ENCODE measurements around the gene POFUT2. TPM values are rescaled to one million over a fixed set of nuclear protein-coding genes. Genes with fewer than 3 reads are reported as not detected.

Gene POFUT2
- total RNA-seq, 2 experiments from 2014 or later, result 14.4 to 15.9 TPM

DNA sequence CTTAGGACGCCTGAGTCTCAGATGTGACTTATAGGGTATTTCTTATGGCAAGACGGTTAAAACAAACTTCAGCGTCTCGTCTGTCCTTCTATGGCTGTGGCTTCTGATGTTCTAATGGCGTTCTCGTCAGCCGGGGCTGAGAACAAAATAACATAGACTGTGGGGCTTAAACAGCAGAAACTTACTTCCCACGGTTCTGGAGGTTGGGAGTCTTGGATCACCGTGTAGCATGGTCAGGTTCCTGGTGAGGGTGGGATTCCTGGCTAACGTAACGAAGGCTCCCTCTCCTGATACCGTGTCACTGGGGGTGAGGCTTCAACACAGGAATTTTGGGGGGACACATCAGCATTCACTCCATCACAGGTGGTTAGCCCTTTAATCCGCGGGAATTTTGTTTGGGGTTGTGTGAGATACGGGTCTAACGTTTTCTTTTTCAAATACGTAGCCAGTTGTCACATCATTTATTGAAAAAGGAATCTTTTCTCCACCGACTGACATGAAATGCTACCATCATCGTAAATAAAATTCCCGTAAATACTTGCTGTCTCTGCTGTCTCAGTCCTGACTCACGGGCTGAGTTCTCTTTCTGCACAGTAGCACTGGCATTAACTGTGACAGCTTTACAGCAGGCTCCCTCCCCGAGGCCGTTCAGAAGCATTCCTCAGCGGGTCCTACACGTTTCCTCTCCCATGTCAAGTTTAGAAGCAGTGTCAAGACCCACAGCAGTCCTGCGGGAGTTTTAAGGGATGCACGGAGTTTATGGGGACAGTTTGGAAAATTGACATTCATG, 8.1 kb upstream of the POFUT2 start:
- no peaks in the 10 kb centered on the region for H3K36me3 Mint-ChIP-seq (ENCODE audit: low read depth)
- no peaks in the 10 kb centered on the region for H3K9me3 Mint-ChIP-seq
- intact Hi-C loops (cut with micrococcal nuclease), result no loop called here
- DNase-seq, result no peak
- H3K4me1 Mint-ChIP-seq (ENCODE audit: low read depth), result peaks cover 19% of the 10 kb centered on the region
- H3K4me3 Mint-ChIP-seq, result no peak overlapping the region
- H3K27ac Mint-ChIP-seq, result no peak overlapping the region
- CTCF ChIA-PET, result no interaction called here
- no peaks in the 10 kb centered on the region for H3K27me3 Mint-ChIP-seq (ENCODE audit: low read depth)

DNA sequence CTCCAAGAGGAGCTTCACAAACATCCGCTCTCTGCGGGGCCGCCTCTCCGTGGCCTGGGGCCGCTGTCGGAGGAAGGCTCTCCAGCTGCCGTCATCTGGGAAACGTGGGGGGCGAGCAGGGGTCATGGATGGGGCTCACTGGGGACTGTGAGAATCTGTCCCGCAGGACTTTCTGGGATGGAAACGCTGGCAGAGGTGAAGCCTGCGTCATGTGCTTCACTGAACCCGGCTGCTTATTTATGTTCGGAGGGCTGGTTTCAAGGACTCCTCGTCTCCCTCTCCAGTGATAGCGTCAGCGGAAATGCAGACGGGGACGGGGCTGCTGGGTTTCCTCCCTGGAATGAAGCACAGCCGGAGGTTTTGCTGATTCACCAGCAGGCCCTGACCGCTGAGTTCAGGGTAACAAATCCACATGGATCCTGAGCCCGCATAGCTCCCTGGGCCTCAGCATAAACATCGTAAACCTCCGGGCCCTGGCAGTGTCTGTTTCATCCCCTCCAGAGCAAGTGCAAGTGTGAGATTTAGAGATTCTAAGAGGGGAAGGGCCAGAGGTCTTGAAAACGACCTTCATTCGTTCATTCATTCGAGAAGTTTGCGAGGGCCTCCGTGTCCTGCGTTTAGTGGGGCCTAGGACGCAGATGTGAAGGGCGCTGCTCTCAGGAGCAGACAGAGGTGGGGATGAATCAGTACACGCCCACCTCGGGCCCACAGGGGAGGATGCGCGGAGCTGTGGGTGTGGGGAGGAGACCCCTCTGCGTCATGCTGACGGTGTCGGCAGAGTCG, 7.0 kb upstream of the POFUT2 start:
- CTCF ChIA-PET, result interaction anchor here (1.3 kb wide), 1 partner anchor 345 kb away, joined by 3 read pairs; no protein-coding TSS in a partner anchor
- H3K9me3 Mint-ChIP-seq, result no peaks in the 10 kb centered on the region

DNA sequence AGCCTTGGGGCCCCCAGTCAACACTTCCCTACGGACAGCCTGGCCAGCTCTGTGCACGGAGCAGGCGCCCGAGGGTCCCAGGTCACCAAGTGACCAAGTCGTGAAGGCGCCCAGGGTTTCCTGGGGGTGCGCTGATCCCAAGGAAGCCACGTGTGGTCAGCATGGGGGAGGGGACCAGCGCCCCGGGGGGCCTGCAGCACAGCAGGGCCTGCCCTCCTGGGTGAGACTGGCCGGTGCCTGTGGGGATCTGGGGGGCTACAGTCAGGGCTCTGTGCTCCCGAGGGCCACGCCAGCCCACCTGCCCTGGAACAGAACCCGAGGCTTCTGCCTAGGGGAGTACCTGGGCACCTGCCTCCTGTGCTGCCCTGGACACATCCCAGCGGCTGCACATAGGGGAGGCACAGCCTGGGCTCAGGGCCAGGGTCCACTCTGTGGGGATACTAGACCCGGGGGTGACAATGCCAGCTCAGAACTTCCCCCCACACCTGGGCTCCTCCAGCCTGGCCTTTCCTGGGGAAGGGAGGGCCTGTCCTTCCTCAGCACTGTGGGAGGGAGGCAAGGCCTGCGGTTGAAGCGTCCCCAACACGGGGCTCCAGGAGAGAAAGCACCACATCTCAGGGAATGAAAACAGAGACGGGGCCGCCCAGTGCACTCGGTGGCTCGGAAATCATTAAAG, 6.2 kb upstream of the POFUT2 start:
- Mint-ChIP-seq H3K27me3 (ENCODE audit: low read depth) (no peaks in the 10 kb centered on the region), H3K36me3 (ENCODE audit: low read depth) (no peaks in the 10 kb centered on the region), H3K4me3 (no peak overlapping the region), H3K9me3 (no peaks in the 10 kb centered on the region), H3K27ac (no peak overlapping the region), H3K4me1 (ENCODE audit: low read depth) (peaks cover 19% of the 10 kb centered on the region)
- intact Hi-C loops (cut with micrococcal nuclease), result loop anchor here (5.0 kb wide), 3 partner anchors 63 to 258 kb away; no protein-coding TSS in a partner anchor
- CTCF ChIA-PET, result interaction anchor here (1.3 to 2.7 kb wide), 5 partner anchors 113 to 344 kb away, joined by 3 to 10 read pairs (median 5); no protein-coding TSS in a partner anchor
- DNase-seq, result no peak

More for the DNA sequence above, 7.0 kb upstream of the POFUT2 start:
- DNase-seq, result no peak
- Mint-ChIP-seq H3K27me3 (ENCODE audit: low read depth) (no peaks in the 10 kb centered on the region), H3K27ac (no peak overlapping the region), H3K4me1 (ENCODE audit: low read depth) (peaks cover 19% of the 10 kb centered on the region), H3K4me3 (no peak overlapping the region), H3K36me3 (ENCODE audit: low read depth) (no peaks in the 10 kb centered on the region)
- intact Hi-C loops (cut with micrococcal nuclease), result loop anchor here (5.0 kb wide), 3 partner anchors 63 to 258 kb away; no protein-coding TSS in a partner anchor

DNA sequence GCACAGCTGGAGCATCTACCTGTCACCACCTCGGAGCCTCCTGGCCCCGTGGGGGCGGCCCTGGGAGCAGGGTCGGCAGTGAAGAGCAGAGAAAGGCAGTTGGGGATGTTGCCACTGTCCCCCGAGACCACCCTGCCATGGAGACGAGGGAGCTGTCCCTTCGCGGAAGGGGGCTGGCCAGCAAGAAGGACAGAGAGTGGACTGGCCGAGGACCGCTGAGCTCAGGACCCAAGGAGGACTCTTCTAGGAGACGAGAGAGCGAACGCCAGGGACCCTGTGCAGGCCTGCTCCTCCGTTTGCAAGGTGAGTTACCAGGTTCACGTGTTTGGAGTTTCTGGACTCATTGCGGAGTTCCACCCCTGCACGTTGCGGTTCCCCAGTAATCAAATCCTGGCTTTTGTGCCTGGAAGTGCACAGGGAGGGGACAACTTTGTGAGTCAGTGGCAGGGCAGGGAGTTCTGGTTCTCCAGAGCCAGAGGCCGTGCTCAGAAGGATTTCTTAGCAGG, 5.6 kb upstream of the POFUT2 start:
- peaks cover 19% of the 10 kb centered on the region for H3K4me1 Mint-ChIP-seq (ENCODE audit: low read depth)
- CTCF ChIA-PET, result interaction anchor here (0.6 to 2.7 kb wide), 11 partner anchors 8 to 549 kb away, joined by 3 to 10 read pairs (median 5); no protein-coding TSS in a partner anchor
- no peaks in the 10 kb centered on the region for H3K9me3 Mint-ChIP-seq
- DNase-seq, result no peak
- no peaks in the 10 kb centered on the region for H3K36me3 Mint-ChIP-seq (ENCODE audit: low read depth)
- intact Hi-C loops (cut with micrococcal nuclease), result loop anchor here (5.0 kb wide), 3 partner anchors 64 to 259 kb away; no protein-coding TSS in a partner anchor
- H3K27me3 Mint-ChIP-seq (ENCODE audit: low read depth), result no peaks in the 10 kb centered on the region
- no peak overlapping the region for H3K4me3 Mint-ChIP-seq
- no peak overlapping the region for H3K27ac Mint-ChIP-seq

DNA sequence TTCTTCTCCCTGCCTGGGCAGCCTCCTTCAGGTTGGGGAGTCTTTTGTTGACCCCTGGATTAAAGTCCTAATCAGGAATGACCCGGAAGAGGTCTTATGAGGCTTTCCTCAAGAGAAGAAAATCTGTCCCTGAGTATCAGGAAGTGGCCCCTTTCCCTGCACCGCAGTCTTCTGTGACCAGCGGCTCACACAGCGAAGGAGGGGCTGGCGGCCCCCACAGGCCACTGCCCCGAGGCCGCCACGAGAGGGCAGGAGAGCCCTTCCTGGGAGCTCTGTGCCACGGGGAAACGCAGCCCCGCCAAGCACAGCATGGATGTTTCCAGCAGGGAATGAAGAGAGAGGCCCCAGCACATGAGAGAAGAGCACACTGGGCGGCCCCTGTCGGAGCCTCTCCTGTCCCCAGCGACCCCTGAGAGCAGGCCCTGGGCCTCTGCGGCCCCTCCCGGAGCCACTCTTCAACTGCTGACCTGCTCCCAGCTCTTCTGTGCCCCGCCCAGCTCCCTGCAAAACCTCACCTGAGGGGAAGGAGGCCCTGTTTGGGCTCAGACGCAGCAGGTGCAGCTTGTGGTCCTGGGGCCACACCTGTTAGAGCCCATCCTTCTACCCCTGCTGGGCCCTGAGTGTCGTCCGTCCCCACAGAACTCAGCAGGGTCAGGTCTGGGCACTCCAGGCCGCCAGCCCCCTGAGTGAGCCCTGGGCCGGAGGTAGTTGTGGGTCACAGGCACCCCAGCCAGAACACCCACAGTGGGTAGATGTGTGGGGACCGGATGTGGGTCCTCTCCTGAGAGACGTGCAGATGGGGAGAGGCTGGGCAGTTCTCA, 4.9 kb upstream of the POFUT2 start:
- no peaks in the 10 kb centered on the region for H3K36me3 Mint-ChIP-seq (ENCODE audit: low read depth)
- peak; percentile 76 for DNase-seq
- CTCF ChIA-PET, result interaction anchor here (0.6 to 2.7 kb wide), 13 partner anchors 9 to 550 kb away, joined by 3 to 10 read pairs (median 4); no protein-coding TSS in a partner anchor
- no peak overlapping the region for H3K4me3 Mint-ChIP-seq
- H3K4me1 Mint-ChIP-seq (ENCODE audit: low read depth), result peaks cover 19% of the 10 kb centered on the region
- intact Hi-C loops (cut with micrococcal nuclease), result loop anchor here (1.0 to 5.0 kb wide), 7 partner anchors 17 to 528 kb away; no protein-coding TSS in a partner anchor
- no peaks in the 10 kb centered on the region for H3K27me3 Mint-ChIP-seq (ENCODE audit: low read depth)
- no peak overlapping the region for H3K27ac Mint-ChIP-seq
- H3K9me3 Mint-ChIP-seq, result no peaks in the 10 kb centered on the region

DNA sequence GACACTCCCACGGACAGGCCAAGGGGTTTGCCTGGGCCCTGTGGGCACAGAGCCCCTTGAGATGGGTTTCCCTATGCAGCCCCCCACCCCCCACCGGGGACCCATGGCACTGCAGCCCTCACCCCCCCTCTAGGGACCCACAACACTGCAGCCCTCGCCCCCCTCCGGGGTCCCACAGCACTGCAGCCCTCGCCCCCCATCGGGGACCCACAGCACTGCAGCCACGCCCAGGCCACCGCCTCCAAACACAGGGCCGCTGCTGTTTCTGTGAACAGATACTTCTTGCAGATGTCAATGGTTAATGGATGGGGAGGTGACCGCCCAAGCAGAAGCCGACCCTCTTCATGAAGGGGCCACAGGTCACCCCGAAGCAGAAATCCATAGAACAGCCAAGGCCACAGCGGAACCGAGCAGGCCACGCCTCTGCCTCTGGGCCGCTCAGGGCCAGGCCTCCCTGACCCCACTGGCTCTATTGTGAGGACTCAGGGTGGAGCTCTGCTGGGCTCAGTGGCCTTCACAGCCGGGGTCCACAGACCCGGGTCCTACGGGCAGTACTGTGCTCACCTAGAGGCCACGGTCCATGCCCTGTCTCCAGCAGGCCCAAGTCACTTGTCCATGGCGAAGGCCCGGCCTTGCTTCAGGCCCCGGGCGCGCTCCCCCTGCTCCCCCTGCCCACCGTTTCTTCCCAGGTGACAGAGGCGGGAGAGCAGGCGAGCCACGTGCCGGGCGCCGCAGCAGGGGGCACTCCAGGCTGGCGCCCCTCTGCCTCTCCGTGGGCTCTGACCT, 4.1 kb upstream of the POFUT2 start:
- Mint-ChIP-seq H3K36me3 (ENCODE audit: low read depth) (no peaks in the 10 kb centered on the region), H3K4me1 (ENCODE audit: low read depth) (peaks cover 19% of the 10 kb centered on the region)

DNA sequence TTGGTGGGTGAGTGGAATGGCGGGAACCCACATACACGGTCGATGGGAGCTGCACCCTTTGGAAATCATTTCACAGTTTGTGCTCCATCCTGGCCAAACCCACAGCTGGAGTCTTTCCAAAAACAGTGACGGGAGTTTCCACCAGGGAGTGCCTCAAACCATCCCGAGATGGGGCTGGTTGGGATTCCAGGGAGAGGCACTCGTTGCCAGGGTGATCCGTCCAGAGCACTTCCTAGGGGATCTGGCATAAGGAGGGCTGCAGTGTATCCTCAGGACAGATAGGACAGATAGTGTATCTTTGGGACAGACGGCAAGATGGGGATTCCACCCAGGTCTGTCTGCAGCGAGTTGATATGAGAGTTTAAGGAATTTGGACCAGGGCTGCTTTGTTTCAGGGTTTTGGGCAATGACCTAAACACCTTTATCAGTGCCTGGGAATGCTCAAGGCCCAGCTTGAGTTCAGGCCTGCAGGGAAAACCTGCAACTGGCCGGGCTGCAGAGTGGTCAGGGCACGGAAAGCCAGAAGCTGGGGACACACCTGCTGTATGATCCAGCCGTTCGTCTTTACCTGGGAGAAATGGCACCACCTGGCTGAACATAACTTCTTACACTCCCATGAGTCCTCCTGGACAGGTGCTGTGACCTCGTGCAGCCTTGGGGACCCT, 3.4 kb upstream of the POFUT2 start:
- no peaks in the 10 kb centered on the region for H3K36me3 Mint-ChIP-seq (ENCODE audit: low read depth)
- CTCF ChIA-PET, result interaction anchor here (0.6 to 2.7 kb wide), 4 partner anchors 19 to 150 kb away, joined by 3 to 13 read pairs (median 6); no protein-coding TSS in a partner anchor
- intact Hi-C loops (cut with micrococcal nuclease), result loop anchor here (5.0 kb wide), 3 partner anchors 66 to 261 kb away; no protein-coding TSS in a partner anchor
- no peaks in the 10 kb centered on the region for H3K9me3 Mint-ChIP-seq
- peaks cover 24% of the 10 kb centered on the region for H3K4me1 Mint-ChIP-seq (ENCODE audit: low read depth)
- no peaks in the 10 kb centered on the region for H3K27me3 Mint-ChIP-seq (ENCODE audit: low read depth)
- no peak overlapping the region for H3K27ac Mint-ChIP-seq
- no peak overlapping the region for H3K4me3 Mint-ChIP-seq
- DNase-seq, result no peak

More for the DNA sequence above, 4.1 kb upstream of the POFUT2 start:
- CTCF ChIA-PET, result interaction anchor here (0.8 to 2.7 kb wide), 9 partner anchors 9 to 154 kb away, joined by 3 to 10 read pairs (median 5); no protein-coding TSS in a partner anchor
- Mint-ChIP-seq H3K4me3 (no peak overlapping the region), H3K9me3 (no peaks in the 10 kb centered on the region), H3K27me3 (ENCODE audit: low read depth) (no peaks in the 10 kb centered on the region), H3K27ac (no peak overlapping the region)
- intact Hi-C loops (cut with micrococcal nuclease), result loop anchor here (1.0 to 5.0 kb wide), 7 partner anchors 17 to 528 kb away; no protein-coding TSS in a partner anchor
- DNase-seq, result no peak

DNA sequence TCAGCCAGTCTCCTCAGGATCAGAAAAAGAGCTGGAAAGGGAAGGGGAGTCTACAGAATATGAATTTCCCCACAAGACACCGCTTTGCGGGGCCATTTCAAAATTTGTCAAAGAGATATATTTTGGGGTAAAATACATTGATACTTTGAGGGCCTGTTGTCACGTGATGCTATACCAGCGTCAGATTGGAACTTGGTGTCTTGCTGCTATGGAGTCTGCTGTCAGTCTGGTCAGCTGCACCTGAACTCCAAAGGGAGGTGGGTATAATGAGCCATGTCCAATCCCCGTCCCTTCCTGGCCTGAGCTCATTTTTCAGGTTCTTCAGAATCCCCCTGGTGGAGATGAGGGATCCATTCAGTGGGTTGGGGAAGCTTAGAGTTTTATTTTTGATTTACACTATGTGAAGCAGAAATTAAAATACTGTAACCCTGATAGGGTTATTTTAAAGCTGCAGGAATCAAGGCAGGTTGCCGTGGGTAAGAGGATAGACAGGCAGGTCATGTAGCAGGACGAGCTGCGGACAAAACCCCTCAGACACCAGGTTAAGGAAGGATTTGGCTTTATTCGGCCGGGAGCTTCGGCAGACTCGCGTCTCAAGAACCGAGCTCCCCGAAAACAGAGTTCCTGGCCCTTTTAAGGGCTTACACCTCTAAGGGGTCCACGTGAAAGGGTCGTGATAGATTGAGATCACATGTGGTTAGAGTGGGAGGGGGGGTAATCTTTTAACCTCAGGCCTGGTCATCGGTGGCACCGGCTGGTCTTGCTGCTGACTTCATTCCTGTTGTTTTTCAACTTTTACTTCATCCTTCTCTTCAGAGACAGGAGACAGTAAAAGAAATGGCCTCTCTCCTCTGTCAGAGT, 2.2 kb upstream of the POFUT2 start:
- H3K27ac Mint-ChIP-seq, result no peak overlapping the region
- peaks cover 5% of the 10 kb centered on the region for H3K36me3 Mint-ChIP-seq (ENCODE audit: low read depth)
- H3K4me3 Mint-ChIP-seq, result no peak overlapping the region
- H3K27me3 Mint-ChIP-seq (ENCODE audit: low read depth), result no peaks in the 10 kb centered on the region
- intact Hi-C loops (cut with micrococcal nuclease), result loop anchor here (5.0 kb wide), 3 partner anchors 67 to 262 kb away; no protein-coding TSS in a partner anchor
- no peaks in the 10 kb centered on the region for H3K9me3 Mint-ChIP-seq
- CTCF ChIA-PET, result interaction anchor here (0.6 to 1.6 kb wide), 8 partner anchors 18 to 242 kb away, joined by 3 to 13 read pairs (median 3); no protein-coding TSS in a partner anchor
- H3K4me1 Mint-ChIP-seq (ENCODE audit: low read depth), result peaks cover 23% of the 10 kb centered on the region
- DNase-seq, result no peak

DNA sequence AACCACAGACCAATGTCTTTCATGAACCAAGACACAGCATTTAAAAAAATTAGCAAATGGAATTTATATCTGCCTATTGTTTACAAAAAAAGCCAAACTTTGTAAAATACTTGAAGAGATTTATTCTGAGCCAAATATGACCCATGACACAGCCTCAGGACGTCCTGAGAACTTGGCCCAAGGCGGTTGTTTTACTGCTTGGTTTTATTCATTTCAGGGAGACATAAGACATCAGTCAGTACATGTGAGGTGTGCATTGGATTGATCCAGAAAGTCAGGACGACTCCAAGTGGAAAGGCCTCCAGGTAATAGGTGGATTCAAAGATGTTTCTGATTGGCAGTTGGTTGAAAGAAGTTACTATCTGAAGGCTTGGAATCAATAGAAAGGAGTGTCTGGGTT, 1.4 kb upstream of the POFUT2 start:
- Mint-ChIP-seq H3K36me3 (ENCODE audit: low read depth) (peaks cover 8% of the 10 kb centered on the region), H3K9me3 (no peaks in the 10 kb centered on the region), H3K4me3 (peak overlapping the region; percentile 23), H3K27me3 (ENCODE audit: low read depth) (no peaks in the 10 kb centered on the region), H3K27ac (no peak overlapping the region), H3K4me1 (ENCODE audit: low read depth) (peaks cover 19% of the 10 kb centered on the region)
- CTCF ChIA-PET, result interaction anchor here (1.1 to 1.6 kb wide), 4 partner anchors 20 to 243 kb away, joined by 3 to 13 read pairs (median 4); no protein-coding TSS in a partner anchor
- intact Hi-C loops (cut with micrococcal nuclease), result no loop called here
- DNase-seq, result no peak
